Measurements from ENCODE around the gene DAPP1. TPM values are rescaled to one million over a fixed set of nuclear protein-coding genes. Genes with fewer than 3 reads are reported as not detected.

DAPP1 gene
- total RNA-seq, 1 donor from 2014 or later = not detected

DNA sequence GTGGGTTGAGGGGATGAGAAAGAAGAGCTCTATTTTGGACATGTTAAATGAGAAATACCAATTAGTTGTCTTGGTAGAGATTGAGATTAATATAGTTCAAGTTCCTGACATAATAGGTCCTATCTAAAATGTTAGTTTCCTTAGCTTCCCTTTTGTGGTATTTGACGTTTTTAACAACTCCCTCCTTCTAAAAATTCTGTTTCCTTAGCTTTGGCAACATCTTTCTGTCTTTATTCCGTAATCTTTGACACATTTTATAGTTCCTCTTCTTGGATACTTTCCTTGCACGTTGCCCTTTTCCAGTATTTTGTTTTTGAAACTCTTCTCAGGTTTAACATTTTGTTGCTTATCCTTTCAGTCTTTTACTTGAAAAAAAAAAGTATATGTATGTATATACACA, 40.7 kb downstream of the DAPP1 start:
- Mint-ChIP-seq H3K36me3 (ENCODE audit: unreplicated experiment) (no peaks in the 10 kb centered on the region), H3K27me3 (ENCODE audit: unreplicated experiment) (peaks cover 2% of the 10 kb centered on the region)

GRCh38 chr4:99859618-99860017, 43.0 kb downstream of the DAPP1 start:
- Mint-ChIP-seq H3K36me3 (ENCODE audit: unreplicated experiment) (no peaks in the 10 kb centered on the region), H3K27me3 (ENCODE audit: unreplicated experiment) (peaks cover 2% of the 10 kb centered on the region), H3K4me3 (ENCODE audit: unreplicated experiment) (no peak overlapping the region), H3K4me1 (ENCODE audit: low read depth, unreplicated experiment) (no peaks in the 10 kb centered on the region), H3K9me3 (ENCODE audit: unreplicated experiment) (no peaks in the 10 kb centered on the region), H3K27ac (ENCODE audit: unreplicated experiment) (no peak overlapping the region)
- no peak for DNase-seq
- no peak for TF ChIP-seq CTCF (IDR thresholded peaks at IDR 0.05; ENCODE audit: partially characterized antibody, unreplicated experiment)

More for the DNA sequence above, 40.7 kb downstream of the DAPP1 start:
- no peak overlapping the region for H3K27ac Mint-ChIP-seq (ENCODE audit: unreplicated experiment)
- DNase-seq = no peak
- TF ChIP-seq CTCF (IDR thresholded peaks at IDR 0.05; ENCODE audit: partially characterized antibody, unreplicated experiment) = no peak
- H3K4me3 Mint-ChIP-seq (ENCODE audit: unreplicated experiment) = no peak overlapping the region
- no peaks in the 10 kb centered on the region for H3K4me1 Mint-ChIP-seq (ENCODE audit: low read depth, unreplicated experiment)
- no peaks in the 10 kb centered on the region for H3K9me3 Mint-ChIP-seq (ENCODE audit: unreplicated experiment)

DNA sequence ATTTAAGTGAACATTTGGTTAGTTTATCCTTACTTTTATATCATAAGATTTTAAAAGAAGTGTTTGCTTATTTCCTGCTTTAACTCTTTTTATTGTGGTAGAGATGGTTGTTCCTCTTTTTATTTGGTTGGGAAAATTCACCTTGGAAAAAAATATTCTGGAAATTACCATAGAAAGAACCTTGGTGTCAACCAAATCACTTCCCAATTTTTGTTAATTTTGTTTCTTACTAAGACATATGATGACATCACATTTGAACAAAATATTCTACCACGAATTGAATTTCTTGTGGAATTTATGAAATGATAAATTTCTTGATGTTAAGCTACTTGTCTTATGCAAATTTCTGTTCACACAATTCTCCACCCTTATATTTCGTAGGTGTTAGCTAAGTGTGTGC, 43.9 kb downstream of the DAPP1 start:
- no peak for DNase-seq
- no peaks in the 10 kb centered on the region for H3K36me3 Mint-ChIP-seq (ENCODE audit: unreplicated experiment)
- no peak overlapping the region for H3K27ac Mint-ChIP-seq (ENCODE audit: unreplicated experiment)
- no peak overlapping the region for H3K4me3 Mint-ChIP-seq (ENCODE audit: unreplicated experiment)
- no peaks in the 10 kb centered on the region for H3K27me3 Mint-ChIP-seq (ENCODE audit: unreplicated experiment)
- H3K4me1 Mint-ChIP-seq (ENCODE audit: low read depth, unreplicated experiment) = no peaks in the 10 kb centered on the region
- H3K9me3 Mint-ChIP-seq (ENCODE audit: unreplicated experiment) = no peaks in the 10 kb centered on the region
- TF ChIP-seq CTCF (IDR thresholded peaks at IDR 0.05; ENCODE audit: partially characterized antibody, unreplicated experiment) = no peak

- no peak for TF ChIP-seq CTCF (IDR thresholded peaks at IDR 0.05; ENCODE audit: partially characterized antibody, unreplicated experiment)
- Mint-ChIP-seq H3K27me3 (ENCODE audit: unreplicated experiment) (no peaks in the 10 kb centered on the region), H3K4me1 (ENCODE audit: low read depth, unreplicated experiment) (no peaks in the 10 kb centered on the region), H3K36me3 (ENCODE audit: unreplicated experiment) (no peaks in the 10 kb centered on the region), H3K27ac (ENCODE audit: unreplicated experiment) (no peak overlapping the region), H3K4me3 (ENCODE audit: unreplicated experiment) (no peak overlapping the region), H3K9me3 (ENCODE audit: unreplicated experiment) (no peaks in the 10 kb centered on the region)
- no peak for DNase-seq
Observed at GRCh38 chr4:99861120-99861905, 44.7 kb downstream of the DAPP1 start.

DNA sequence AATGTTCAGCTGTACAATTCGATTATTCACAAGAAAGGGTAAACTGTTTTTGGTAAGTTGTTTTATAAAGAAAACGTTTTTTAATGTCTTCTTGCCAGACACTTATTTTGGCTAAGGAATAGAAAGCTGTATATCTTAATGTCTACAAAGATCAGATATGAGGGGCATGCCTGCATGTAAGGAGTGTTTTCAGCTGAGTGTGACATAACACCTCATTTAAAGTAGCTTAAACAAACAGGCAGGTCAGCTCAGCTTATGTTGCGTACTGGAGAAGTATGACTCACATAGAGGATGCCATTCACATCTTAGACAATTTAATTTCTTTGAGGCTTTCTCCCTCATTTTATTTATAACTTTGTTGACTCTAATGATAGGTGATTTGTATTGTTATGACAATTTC, 47.2 kb downstream of the DAPP1 start:
- no peaks in the 10 kb centered on the region for H3K27me3 Mint-ChIP-seq (ENCODE audit: unreplicated experiment)
- no peaks in the 10 kb centered on the region for H3K4me1 Mint-ChIP-seq (ENCODE audit: low read depth, unreplicated experiment)
- TF ChIP-seq CTCF (IDR thresholded peaks at IDR 0.05; ENCODE audit: partially characterized antibody, unreplicated experiment) = no peak
- H3K27ac Mint-ChIP-seq (ENCODE audit: unreplicated experiment) = no peak overlapping the region
- DNase-seq = no peak
- H3K9me3 Mint-ChIP-seq (ENCODE audit: unreplicated experiment) = no peaks in the 10 kb centered on the region
- no peaks in the 10 kb centered on the region for H3K36me3 Mint-ChIP-seq (ENCODE audit: unreplicated experiment)
- H3K4me3 Mint-ChIP-seq (ENCODE audit: unreplicated experiment) = no peak overlapping the region

All from glutamatergic neuron (in vitro differentiated cells).